CD4-positive, alpha-beta T cell treated with Interleukin-10 for 1 hour (primary cell): ENCODE results near the gene PREX1.

Experiments used
- DNase-seq: peaks from one replicate; pipeline ENCODE4 v3.0.0-alpha.2; 2020

Gene PREX1

GRCh38 chr20:48597521-48598302 lies 230.1 kb downstream of the PREX1 start:
- DNase-seq: no peak

- DNase-seq: no peak
These were observed 231.4 kb downstream of the PREX1 start for GRCh38 chr20:48596334-48596898.

DNA sequence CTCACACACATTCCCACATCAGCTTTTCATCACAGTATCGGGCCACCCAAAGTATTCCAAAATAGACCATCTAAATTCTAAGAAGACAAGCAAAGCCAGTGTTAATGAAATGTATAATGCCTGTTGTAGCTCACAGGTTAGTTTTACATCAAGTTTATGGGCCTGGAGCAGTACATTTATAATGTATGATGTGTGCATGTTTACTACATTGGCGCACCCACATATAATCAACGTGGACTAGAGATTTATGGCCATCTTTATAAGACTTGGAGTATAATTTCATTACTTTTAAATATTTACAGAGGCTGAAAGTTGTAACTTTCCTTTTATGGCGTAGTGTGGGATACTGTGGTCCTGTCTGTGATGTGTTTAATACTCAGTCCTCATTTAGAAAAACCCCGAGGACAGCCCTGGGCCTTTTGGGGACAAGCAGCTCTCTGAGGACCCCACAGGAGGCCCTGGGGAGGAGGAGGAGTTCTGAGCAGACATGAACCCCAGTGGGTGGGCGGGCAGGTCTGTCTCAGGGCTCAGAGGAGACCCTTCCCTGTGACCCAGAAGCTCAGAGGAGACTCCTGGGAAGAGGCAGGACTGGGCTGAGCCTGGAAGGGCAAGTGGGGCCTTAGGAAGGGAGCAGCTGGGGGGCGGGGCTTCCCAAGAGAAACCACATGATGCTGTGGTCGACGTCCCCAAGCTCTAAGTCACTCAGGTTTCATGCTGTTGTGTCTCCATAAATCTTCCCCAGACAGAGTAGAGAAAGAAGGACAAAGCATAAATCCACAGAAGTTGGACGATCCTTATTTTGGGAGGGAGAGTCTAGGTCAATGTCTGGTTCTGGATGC lies 232.1 kb downstream of the PREX1 start:
- DNase-seq: no peak

GRCh38 chr20:48594533-48594932 lies 233.3 kb downstream of the PREX1 start:
- DNase-seq: no peak

DNA sequence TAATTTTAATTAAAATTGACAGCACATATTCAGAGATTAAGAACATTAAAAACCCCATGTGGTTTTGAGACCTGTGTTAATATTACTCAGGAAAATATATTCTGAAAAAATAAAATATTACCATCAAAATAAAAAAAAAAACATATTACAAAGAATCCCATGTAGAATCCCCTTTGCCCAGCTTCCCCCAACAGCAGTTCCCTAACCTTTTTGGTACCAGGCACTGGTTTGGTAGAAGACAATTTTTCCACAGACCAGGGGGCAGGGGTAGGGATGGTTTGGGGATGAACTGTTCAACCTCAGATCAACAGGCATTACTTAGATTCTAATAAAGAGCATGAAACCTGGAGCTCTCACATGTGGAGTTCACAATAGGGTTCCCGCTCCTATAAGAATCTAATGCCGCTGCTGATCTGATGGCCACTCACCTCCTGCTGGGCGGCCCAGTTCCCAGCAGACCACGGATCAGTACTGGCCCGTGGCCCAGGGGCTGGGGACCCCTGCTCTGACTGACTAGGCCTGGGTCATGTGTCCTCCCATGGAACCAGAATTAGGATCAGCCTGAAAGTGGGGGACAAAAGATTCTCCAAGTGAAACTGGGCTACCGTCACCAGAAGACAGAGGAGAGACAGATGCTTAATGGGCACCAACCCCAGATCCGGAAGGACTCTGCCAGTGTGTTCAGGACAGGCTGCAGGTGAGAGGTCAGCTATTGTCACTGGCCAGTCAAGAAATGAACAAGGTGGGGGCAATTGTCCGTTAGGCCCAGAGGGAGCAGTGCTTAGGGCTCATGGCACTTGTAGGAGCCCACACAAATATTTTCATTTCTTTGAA lies 235.5 kb downstream of the PREX1 start:
- no peak for DNase-seq

DNA sequence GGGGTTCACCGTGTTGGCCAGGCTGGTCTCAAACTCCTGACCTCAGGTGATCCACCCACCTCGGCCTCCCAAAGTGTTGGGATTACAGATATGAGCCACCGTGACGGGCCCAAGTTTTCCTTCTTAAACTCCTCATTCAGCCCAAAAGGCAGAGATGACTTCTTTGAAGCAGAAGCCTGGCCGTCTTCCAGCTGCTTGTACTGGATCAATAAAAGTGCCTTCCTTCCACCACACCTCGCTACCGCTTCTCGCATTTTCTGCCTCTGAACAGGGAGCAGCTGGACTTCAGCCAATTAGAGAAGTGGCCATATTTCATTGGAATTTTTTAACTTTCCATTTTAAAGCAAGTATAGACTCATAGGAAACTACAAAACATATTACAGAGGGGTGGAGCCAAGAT lies 241.1 kb downstream of the PREX1 start:
- DNase-seq: no peak

DNA sequence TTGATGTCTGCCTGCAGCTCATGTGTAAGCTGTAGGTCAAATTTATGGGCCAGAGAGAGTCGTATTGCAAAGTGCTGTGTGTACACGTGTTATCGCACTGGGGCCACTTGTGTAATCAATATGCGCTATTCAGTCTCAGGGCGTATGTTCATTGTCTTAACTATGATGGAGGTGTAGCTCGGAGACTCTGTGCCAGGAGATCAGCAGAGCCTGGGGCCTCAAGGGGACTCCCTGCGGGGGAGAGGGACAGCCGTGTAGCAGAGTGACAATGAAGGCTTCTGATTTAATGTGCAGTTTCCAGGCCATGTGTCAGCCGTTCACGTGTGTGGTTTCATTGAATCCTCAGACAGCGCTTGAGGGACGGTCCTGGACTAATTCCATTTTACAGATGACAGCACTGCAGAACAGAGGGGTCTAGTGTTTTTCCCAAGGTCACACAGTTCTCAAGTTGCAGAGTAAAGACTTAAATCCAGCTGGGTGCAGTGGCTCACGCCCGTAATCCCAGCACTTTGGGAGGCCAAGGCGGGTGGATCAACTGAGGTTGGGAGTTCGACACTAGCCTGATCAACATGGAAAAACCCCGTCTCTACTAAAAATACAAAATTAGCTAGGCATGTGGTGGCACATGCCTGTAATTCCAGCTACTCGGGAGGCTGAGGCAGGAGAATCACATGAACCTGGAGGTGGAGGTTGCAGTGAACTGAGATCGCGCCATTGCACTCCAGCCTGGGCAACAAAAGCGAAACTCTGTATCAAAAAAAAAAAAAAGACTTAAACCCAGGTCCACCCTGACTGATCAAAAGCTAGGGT lies 242.5 kb downstream of the PREX1 start:
- no peak for DNase-seq

GRCh38 chr20:48584391-48585060 lies 243.3 kb downstream of the PREX1 start:
- no peak for DNase-seq

- no peak for DNase-seq
These were observed 244.0 kb downstream of the PREX1 start for GRCh38 chr20:48583801-48584200.

DNA sequence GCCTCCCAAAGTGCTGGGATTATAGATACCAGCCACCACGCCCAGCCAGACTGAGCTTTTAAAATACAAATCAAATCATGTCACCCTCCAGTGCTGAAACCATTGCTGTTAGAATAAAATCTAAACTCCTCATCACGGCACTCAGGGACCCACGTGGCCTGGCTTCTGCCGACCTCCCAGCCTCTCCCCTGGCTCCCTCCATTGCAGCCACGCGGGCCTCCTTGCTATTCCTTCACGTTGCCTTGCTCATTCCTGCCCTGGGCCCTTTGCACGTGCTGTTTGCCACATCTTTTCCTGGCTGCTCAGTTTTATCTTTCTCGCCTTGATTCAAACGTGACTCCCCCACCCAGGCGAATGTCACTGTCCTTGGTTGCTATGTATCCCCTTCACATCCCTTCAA lies 244.6 kb downstream of the PREX1 start:
- DNase-seq: no peak

GRCh38 chr20:48582673-48582985 lies 245.2 kb downstream of the PREX1 start:
- no peak for DNase-seq

GRCh38 chr20:48581167-48581566 lies 246.6 kb downstream of the PREX1 start:
- no peak for DNase-seq

DNA sequence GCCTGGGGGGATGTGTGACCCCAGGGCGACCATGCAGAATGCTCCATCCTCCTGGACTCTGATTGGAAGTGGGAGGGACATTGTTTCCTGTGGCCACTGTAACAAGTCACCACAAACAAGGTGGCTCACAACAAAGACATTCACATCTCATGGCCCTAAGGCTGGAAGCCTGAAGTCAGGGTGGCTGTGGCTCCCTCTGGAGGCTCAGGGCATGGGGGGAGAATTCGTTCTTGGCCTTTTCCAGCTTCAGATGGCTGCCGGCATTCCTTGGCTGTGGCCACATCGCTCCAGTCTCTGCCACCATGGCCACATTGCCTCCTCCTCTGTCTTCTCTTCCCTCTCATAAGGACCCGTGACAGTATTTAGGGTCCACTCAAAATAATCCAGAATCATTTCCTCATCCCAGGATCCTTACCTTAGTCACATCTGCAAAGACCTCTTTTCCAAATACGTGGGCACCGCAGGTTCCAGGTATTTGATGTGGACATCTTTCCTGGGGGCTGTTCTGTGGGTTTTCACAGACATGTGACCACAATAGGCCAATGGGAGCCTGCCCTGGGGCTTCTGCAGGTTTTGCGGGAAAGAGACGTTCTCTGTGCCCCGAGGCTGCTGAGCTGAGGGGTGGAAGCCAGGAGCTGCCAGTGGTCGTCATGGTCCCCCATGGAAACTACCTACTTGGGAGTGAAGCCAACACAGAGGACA lies 249.3 kb downstream of the PREX1 start:
- DNase-seq: no peak

DNA sequence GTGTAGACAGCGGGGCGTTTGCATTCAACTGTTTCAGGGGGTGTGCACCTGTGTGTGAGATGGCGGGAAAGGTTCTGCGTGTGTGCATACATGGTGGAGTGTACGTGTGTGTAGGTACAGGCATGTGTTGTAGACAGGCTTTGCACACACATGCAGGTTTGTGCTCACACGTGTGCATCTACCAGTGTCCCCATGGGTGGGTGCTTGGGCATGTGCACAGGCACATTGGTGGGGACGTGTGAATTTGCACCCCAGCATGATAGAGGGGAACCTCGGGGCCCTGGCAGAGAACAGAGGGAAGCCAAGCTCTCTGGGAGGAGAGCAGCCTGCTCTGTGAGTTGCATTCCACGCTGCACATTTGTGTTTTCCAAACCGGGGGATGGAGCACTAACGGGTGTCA lies 250.2 kb downstream of the PREX1 start:
- no peak for DNase-seq

GRCh38 chr20:48574383-48574782 lies 253.4 kb downstream of the PREX1 start:
- no peak for DNase-seq
